OCI-LY7 (cell line): Measurements from ENCODE around the gene CD58.

Source experiments
- CTCF ChIP-seq: fragments of 200-600 bp; sonication (generic); conservative IDR thresholded peaks from 2 replicates; pipeline ENCODE4 v1.5.1; 2014; ENCODE audit warnings: mild to moderate bottlenecking, antibody characterized with exemption, low read length, moderate library complexity, mixed read lengths
- EZH2phosphoT487 ChIP-seq: fragments of 200-600 bp; sonication (generic); IDR thresholded peaks from 2 replicates; pipeline ENCODE4 v1.6.1; 2018; ENCODE audit warnings: low read depth, borderline replicate concordance, mild to moderate bottlenecking, mixed run types, antibody characterized with exemption, low read length, moderate library complexity, mixed read lengths

- TF ChIP-seq CTCF = no peak
- TF ChIP-seq EZH2phosphoT487 = no peak
Observed at GRCh38 chr1:116493036-116493435, 77.8 kb downstream of the CD58 start.
